Stimulated activated naive CD8-positive, alpha-beta T cell treated with anti-CD3 and anti-CD28 coated beads, Interleukin-15, Interleukin-2, amounts not matched to agents 100 ng/mL and 50 ng/mL, for 24 hours (primary cell): ENCODE measurements around the gene TASL.
"Not testable (repeated sequence)": the region's sequence is repeated elsewhere in the genome, so short reads cannot be mapped to it uniquely, and the experiment has no call there.

Experiments
- H3K27ac Mint-ChIP-seq: one replicate; pipeline ENCODE4 v1.8.0; 2021; ENCODE audit warnings: mild to moderate bottlenecking, mixed read lengths
- H3K27me3 Mint-ChIP-seq: one replicate; pipeline ENCODE4 v1.8.0; 2021; ENCODE audit warnings: mixed read lengths
- H3K36me3 Mint-ChIP-seq: one replicate; pipeline ENCODE4 v1.8.0; 2021; ENCODE audit warnings: low read depth, mixed read lengths
- H3K4me1 Mint-ChIP-seq: one replicate; pipeline ENCODE4 v1.8.0; 2021; ENCODE audit warnings: low read depth, mixed read lengths
- H3K4me3 Mint-ChIP-seq: one replicate; pipeline ENCODE4 v1.8.0; 2021; ENCODE audit warnings: mild to moderate bottlenecking, mixed read lengths
- H3K9me3 Mint-ChIP-seq: one replicate; pipeline ENCODE4 v1.8.0; 2021; ENCODE audit warnings: mixed read lengths

The TASL gene, protein sequence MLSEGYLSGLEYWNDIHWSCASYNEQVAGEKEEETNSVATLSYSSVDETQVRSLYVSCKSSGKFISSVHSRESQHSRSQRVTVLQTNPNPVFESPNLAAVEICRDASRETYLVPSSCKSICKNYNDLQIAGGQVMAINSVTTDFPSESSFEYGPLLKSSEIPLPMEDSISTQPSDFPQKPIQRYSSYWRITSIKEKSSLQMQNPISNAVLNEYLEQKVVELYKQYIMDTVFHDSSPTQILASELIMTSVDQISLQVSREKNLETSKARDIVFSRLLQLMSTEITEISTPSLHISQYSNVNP

DNA sequence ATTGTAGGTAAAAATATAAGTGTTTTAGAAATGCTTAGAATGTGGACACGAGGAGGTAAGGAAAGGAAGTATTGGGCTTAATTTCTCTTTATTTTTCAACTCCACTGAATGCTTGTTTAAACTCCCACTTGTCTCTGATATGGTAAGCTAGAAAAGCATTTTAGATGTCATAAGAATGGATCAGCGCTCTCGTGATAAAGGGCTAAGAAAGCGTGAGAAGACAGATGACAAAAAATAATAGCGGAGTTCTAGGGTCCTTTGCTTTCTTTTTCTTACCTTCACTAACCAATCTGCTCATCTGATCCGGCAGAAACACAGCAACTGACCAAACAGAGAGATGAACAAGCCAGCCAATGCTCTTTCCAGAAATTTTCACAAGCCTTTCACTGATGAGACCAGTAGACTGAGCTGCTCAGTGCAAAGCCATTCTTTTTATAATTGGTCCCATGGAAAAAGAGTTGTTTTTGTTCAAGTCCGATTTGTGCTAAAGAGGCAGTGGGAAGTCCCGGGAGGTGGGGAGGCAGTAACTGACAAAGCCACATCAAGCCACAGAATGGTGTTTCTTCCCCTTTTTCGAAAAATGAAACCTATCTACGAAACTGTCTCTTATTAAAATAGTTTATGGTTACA is at the start of gene TASL:
TASL (minus strand) TSS at position 405 of the 630 bp plus-strand sequence. CDS start 17,411 bp downstream, outside the sequence.
- Mint-ChIP-seq H3K4me3 (peak within 1 kb of the TSS; percentile 89), H3K27me3 (no peaks in the 10 kb centered on the region), H3K9me3 (no peaks in the 10 kb centered on the region), H3K36me3 (peaks cover 9% of the 10 kb centered on the region), H3K4me1 (peaks cover 20% of the 10 kb centered on the region), H3K27ac (peak within 1 kb of the TSS; percentile 88)

DNA sequence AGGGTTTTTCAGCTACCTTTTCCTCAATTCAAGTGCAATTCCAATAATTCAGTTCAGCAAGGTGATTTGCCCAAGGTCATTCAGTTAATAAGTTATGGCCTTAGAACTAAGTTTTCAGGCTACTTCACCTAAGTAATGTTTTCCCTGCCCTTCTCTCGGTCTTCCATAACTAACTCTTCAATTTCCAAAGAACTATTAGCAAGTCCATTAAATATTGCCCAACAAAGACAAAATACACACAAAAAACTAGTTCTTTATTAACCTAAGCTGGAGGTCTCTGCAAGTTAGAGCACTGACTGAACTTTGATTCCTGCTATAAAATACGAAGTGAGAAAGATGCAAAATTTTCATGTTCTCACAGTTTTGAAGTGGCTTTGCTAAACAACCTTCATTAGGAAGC is 48.8 kb upstream of the TASL start:
- Mint-ChIP-seq H3K27ac (no peak overlapping the region), H3K9me3 (no peaks in the 10 kb centered on the region), H3K36me3 (peaks cover under 1% of the 10 kb centered on the region), H3K4me1 (no peaks in the 10 kb centered on the region), H3K4me3 (no peak overlapping the region), H3K27me3 (no peaks in the 10 kb centered on the region)

DNA sequence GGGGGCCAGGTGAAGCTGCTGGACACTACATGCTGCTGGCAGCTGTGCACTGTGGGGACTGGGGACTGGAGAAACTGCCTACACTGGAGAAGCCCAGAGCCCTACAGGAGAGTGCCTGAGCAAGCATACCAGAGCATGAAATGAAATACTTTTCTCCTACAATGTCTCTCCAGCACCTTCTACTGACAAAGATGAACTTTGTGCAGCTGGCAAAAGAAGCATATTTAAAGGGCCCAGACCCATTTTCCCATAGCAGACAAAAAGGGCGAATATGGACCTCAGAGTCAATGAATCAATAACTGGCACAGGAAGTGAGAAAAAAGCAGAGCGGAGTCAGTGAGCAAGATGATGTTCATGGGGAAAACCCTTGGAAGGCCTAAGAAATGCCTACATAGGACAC is 44.8 kb upstream of the TASL start:
- Mint-ChIP-seq H3K4me3 (no peak overlapping the region), H3K27ac (no peak overlapping the region), H3K4me1 (no peaks in the 10 kb centered on the region), H3K36me3 (peaks cover 4% of the 10 kb centered on the region), H3K9me3 (peaks cover 4% of the 10 kb centered on the region), H3K27me3 (no peaks in the 10 kb centered on the region)

DNA sequence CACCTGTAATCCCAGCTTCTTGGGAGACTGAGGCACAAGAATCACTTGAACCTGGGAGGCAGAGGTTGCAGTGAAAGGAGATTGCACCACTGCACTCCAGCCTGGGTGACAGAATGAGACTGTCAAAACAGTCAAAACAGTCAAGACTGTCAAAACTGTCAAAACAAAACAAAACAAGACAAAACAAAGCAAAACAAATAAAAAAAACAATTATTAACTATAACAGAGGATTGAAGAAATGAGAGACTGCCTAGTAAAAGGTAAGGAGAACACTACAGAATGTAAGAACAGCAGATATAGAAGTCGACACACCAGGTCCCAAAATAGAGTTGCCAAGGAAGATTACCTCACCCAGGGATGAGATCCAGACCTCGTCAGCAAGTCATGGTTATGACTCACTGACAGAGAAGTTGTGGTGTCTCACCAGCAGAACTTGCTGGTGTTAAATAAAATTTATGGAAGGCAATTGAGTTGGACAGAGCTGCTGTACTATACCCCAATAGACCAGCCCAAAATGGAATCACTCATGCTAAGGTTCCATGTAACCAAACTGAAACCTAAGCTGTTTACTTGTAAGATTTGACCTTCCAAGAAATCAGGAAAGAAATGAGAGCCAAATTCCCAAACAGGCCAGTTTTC is 43.5 kb upstream of the TASL start:
- H3K27ac Mint-ChIP-seq = no peak overlapping the region
- H3K27me3 Mint-ChIP-seq = no peaks in the 10 kb centered on the region
- no peak overlapping the region for H3K4me3 Mint-ChIP-seq
- H3K9me3 Mint-ChIP-seq = peaks cover 4% of the 10 kb centered on the region
- H3K4me1 Mint-ChIP-seq = no peaks in the 10 kb centered on the region
- peaks cover 4% of the 10 kb centered on the region for H3K36me3 Mint-ChIP-seq

DNA sequence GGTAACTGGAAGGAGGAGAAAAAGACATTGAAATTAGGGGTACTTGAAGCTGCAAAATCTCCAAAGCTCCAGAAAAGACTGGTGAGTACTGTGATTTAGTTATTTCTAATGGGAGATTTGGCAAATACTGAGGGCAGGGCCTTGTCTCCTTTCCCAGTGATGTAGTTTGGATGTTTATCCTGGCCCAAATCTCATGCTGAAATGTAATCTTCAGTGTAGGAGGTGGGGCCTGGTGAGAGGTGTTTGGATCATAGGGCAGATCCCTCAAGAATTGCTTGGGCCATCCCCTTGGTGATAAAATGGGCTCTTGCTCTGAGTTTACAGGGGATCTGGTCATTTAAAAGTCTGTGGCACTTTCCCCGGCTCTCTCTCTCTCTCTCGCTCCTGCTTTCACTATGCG is 42.6 kb upstream of the TASL start:
- peaks cover 4% of the 10 kb centered on the region for H3K36me3 Mint-ChIP-seq
- H3K4me3 Mint-ChIP-seq = no peak overlapping the region
- no peak overlapping the region for H3K27ac Mint-ChIP-seq
- H3K9me3 Mint-ChIP-seq = peaks cover 4% of the 10 kb centered on the region
- H3K4me1 Mint-ChIP-seq = no peaks in the 10 kb centered on the region
- H3K27me3 Mint-ChIP-seq = no peaks in the 10 kb centered on the region

DNA sequence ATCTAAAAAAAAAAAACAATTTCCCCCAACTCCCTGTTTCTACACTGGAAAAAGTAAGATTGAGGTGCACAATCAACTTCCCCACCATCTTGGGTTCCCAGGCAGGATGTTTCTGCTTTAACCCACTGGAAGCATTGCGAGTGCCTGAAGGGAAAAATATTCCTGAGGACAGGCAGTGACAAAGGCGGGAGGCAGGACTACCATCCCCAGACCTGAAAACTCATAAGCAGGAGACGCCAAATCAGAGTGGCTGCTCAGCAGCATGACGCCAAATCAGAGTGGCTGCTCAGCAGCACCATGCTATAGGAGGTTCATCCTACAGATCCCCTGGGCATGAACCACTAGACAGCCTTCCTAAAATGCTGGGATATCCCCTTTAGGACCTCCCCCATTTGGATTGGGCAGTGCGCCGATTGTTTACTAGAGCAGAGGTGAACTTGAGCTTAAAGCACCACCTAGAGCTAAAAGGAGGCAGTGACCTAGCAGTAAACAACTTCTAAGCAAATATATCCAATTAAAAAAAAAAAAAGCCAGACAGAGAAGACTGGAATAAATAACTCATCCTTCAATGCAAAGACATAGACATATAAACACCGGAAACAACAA is 40.7 kb upstream of the TASL start:
- H3K27ac Mint-ChIP-seq = no peak overlapping the region
- peaks cover 4% of the 10 kb centered on the region for H3K9me3 Mint-ChIP-seq
- H3K4me3 Mint-ChIP-seq = no peak overlapping the region
- H3K27me3 Mint-ChIP-seq = no peaks in the 10 kb centered on the region
- no peaks in the 10 kb centered on the region for H3K4me1 Mint-ChIP-seq
- H3K36me3 Mint-ChIP-seq = peaks cover 4% of the 10 kb centered on the region

DNA sequence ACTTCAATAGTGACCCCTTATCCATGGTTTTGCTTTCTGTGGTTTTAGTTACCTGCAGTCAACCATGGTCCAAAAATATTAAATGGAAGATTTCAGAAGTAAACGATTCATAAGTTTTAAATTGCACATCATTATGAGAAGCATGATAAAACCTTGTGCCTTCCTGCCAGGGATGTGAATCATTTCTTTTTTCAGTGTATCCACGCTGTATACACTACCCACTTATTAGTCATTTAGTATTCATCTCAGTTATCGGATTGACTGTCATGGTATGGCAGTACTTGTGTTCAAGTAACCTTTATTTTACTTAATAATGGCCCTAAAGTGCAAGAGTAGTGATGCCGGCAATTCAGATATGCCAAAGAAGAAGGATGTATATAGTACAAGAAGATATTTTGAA is 37.7 kb upstream of the TASL start:
- H3K36me3 Mint-ChIP-seq = no peaks in the 10 kb centered on the region
- H3K27ac Mint-ChIP-seq = no peak overlapping the region
- H3K4me1 Mint-ChIP-seq = no peaks in the 10 kb centered on the region
- no peak overlapping the region for H3K4me3 Mint-ChIP-seq
- H3K9me3 Mint-ChIP-seq = no peaks in the 10 kb centered on the region
- no peaks in the 10 kb centered on the region for H3K27me3 Mint-ChIP-seq

DNA sequence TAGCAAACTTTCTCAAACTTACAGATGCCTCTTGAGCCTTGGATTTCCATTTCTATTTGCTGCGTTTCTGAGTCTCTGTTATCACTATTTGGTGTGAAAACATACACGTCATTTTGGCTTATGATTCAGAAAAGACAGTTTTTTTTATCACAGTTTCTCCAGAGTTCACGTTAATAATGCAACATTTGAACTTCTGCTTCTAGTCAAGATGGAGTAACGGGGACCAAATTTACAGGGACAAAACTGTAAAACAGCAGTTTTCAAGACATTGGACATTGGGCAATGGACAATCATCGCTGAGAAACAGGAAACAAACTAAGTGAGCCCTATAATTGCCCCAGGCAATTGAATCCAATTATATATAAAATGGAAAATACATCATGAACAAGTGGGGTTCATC is 36.2 kb upstream of the TASL start:
- Mint-ChIP-seq H3K27me3 (no peaks in the 10 kb centered on the region), H3K4me1 (no peaks in the 10 kb centered on the region), H3K9me3 (no peaks in the 10 kb centered on the region), H3K27ac (no peak overlapping the region), H3K36me3 (no peaks in the 10 kb centered on the region), H3K4me3 (no peak overlapping the region)

DNA sequence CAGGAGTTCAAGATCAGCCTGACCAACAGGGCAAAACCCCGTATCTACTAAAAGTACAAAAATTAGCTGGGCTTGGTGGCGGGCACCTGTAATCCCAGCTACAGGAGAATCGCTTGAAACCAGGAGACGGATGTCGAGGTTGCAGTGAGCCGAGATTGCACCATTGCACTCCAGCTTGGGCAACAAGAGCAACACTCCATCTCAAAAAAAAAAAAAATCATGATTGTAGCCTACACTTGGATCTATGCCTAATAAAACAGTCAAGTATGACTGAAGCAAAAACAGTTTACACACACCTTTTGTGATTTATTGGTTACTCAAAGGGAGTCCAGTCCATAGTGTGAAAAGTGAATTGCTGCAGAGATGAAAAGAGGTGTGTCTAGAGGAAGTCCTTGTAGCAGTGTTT is 34.7 kb upstream of the TASL start:
- Mint-ChIP-seq H3K4me3 (no peak overlapping the region), H3K36me3 (no peaks in the 10 kb centered on the region), H3K27me3 (no peaks in the 10 kb centered on the region), H3K27ac (no peak overlapping the region), H3K9me3 (no peaks in the 10 kb centered on the region), H3K4me1 (no peaks in the 10 kb centered on the region)

DNA sequence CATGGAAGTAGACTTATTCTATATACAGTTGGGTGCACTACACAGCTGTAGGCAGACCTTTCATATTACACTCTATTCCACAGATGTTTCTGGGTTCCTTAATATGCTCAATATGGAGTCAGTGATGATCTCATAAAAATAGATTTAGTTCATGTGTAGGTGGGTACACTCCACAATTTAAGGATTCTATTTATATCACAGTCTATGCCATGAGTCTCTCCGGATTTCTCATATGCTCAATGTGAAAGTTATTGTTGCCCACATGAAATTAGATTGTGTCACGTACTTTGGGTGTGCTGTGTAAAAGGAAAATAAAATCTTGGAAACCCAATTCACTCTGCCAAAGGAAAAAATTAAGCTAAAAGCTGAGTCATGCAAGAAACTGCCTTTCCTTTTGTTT is 32.5 kb upstream of the TASL start:
- H3K4me1 Mint-ChIP-seq = no peaks in the 10 kb centered on the region
- H3K27ac Mint-ChIP-seq = no peak overlapping the region
- no peaks in the 10 kb centered on the region for H3K9me3 Mint-ChIP-seq
- H3K36me3 Mint-ChIP-seq = no peaks in the 10 kb centered on the region
- no peak overlapping the region for H3K4me3 Mint-ChIP-seq
- H3K27me3 Mint-ChIP-seq = no peaks in the 10 kb centered on the region

DNA sequence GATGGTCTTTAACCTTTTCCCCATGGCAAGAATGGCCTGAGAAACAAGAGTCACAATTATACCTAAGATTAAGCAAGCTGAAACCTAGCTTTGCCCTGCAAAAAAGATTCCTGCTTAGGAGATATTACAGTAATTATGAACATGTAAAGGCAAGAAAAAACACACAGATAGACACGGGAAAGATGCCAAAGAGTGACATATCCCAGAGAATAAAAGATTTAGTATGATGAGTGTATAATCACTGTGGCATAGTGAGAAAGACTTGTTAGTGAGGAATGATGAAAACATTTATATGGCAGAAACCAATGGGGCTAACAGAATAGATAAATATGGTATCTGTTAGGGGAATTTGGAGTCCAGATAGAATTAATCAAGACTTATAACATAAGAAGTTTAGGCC is 29.6 kb upstream of the TASL start:
- no peaks in the 10 kb centered on the region for H3K9me3 Mint-ChIP-seq
- no peaks in the 10 kb centered on the region for H3K4me1 Mint-ChIP-seq
- H3K36me3 Mint-ChIP-seq = no peaks in the 10 kb centered on the region
- no peaks in the 10 kb centered on the region for H3K27me3 Mint-ChIP-seq
- H3K4me3 Mint-ChIP-seq = no peak overlapping the region
- H3K27ac Mint-ChIP-seq = no peak overlapping the region

DNA sequence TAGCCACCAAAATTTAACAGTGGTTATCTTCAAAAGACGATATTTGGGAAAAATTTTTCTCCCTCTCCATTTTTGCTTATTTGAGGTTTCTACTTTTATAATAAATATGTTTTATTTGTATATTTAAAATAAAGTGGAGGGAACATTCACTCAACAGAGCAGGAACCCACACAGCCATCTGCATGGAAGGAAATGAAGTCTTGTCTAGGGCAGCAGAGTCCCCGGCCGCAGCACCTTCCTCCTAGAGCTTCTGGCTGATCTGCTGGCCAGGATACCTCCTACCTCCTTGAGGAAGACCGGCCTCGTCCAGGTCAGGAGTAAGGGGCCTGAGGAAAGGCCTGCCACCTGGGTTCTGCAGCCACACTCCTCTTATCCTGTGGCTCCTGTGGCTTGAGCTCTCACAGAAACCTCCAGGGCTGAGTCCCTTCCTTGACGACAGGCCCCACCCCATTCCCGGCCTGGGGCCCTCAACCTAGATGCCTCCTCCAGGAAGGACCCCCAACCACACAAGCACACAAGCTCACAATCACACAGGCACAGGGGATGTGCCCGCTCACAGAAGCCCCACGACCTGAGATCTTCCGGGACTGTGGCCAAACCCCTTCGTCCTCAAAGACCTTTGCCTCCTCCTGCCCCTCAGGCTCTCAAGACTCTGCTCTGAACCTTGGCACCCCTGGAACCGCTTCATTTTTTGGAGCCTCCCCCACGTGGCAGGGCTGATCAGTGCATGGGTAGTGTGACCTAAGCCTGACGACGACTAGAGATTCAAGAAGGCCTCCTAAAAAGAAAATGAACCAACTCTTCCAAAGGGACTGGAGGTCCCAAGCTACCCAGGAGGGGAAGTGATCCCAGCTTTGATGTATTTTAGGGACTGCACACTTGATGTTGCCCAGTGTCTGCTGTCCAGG is 23.0 kb upstream of the TASL start:
- not testable (repeated sequence) for H3K27me3 Mint-ChIP-seq, H3K27ac Mint-ChIP-seq, H3K9me3 Mint-ChIP-seq, H3K4me3 Mint-ChIP-seq, H3K36me3 Mint-ChIP-seq
- peaks cover 18% of the 10 kb centered on the region for H3K4me1 Mint-ChIP-seq

DNA sequence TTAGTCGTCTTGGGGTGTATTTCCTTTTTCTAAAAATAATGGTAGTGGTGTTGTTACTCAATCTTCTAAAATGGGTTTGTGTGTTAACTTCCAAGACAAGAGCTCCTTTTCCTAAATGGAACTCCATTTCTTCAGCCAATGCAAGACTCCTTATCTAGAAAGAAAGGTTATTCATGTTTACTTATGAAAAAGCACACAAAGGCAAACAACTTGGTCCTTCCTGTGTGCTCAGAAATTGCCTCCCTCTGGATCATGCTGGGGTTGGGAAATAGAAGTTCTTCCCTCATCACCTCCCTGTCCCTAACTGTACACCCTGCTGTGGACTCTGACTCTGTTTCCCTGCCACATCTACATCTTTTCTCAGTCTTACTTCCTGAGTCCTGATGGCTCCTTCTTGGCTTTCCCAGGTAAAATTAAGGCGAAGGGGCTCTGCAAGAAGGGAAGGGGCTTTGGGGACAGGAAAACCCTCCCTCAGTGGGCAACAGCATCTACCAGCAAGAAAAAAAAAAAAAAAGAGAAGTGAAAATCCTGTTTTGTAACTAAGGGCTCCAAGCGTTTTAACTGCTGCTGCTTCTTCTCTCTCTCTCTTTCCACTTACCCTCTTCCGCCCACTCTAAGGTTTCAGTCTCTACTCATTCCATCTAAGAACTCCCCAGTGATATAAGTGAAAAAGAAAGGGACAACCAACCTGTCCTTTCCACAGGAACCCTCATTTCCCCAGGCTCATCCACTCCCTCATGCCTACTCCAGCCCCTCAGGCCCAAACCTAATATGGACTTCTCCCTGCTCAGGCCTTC is 19.8 kb upstream of the TASL start:
- H3K9me3 Mint-ChIP-seq = no peaks in the 10 kb centered on the region
- H3K27ac Mint-ChIP-seq = peak overlapping the region; percentile 61
- H3K4me1 Mint-ChIP-seq = peaks cover 27% of the 10 kb centered on the region
- no peak overlapping the region for H3K4me3 Mint-ChIP-seq
- no peaks in the 10 kb centered on the region for H3K36me3 Mint-ChIP-seq
- H3K27me3 Mint-ChIP-seq = no peaks in the 10 kb centered on the region
